Hepatocyte (in vitro differentiated cells): ENCODE measurements around the gene CR2.

Source experiments
- EZH2 ChIP-seq: fragments of 200-600 bp; sonication (generic); IDR thresholded peaks from 2 replicates; pipeline ENCODE4 v1.6.1; 2016; ENCODE audit warnings: antibody characterized with exemption, mild to moderate bottlenecking, borderline replicate concordance
- TF ChIP-seq, protein P1 (sequence below): fragments of 200-600 bp; sonication (generic); IDR thresholded peaks from 2 replicates; pipeline ENCODE4 v1.5.1; 2016; ENCODE audit warnings: antibody characterized with exemption, mild to moderate bottlenecking; ENCODE audit not compliant: poor library complexity

DNA sequence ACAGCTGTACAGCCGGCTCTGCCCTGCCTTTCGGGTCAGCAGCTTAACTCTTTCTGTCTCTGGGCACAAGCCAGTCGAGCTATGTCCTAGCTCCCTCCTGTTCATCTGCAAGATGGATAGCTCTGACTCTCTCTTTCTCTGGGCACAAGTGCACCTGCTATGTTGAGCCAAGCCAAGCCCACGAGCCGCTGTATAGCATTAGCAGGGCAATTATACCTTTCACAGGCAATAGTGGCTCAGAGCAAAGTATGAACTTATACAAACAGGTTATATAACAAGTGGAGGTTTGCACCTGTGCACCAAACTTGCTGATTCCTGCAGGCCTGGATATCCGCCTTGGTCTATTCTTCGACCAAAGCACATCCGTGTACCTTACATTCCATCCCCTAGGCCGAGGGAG is 33.0 kb upstream of the CR2 start:
- no peak for TF ChIP-seq EZH2
- TF ChIP-seq, protein P1, sequence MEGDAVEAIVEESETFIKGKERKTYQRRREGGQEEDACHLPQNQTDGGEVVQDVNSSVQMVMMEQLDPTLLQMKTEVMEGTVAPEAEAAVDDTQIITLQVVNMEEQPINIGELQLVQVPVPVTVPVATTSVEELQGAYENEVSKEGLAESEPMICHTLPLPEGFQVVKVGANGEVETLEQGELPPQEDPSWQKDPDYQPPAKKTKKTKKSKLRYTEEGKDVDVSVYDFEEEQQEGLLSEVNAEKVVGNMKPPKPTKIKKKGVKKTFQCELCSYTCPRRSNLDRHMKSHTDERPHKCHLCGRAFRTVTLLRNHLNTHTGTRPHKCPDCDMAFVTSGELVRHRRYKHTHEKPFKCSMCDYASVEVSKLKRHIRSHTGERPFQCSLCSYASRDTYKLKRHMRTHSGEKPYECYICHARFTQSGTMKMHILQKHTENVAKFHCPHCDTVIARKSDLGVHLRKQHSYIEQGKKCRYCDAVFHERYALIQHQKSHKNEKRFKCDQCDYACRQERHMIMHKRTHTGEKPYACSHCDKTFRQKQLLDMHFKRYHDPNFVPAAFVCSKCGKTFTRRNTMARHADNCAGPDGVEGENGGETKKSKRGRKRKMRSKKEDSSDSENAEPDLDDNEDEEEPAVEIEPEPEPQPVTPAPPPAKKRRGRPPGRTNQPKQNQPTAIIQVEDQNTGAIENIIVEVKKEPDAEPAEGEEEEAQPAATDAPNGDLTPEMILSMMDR, result no peak
